HepG2 (cell line): ENCODE measurements around the gene TTBK1. TPM values are rescaled to one million over a fixed set of nuclear protein-coding genes. Genes with fewer than 3 reads are reported as not detected.

ENCODE experiments used
- ARID3A ChIP-seq: IDR thresholded peaks from 2 replicates; pipeline ENCODE4 v1.6.1; 2012; ENCODE audit warnings: low read depth, low read length, improper control_type of control experiment
- ARNTL ChIP-seq: sonication (generic); formaldehyde crosslinking; IDR thresholded peaks from 2 replicates; pipeline ENCODE4 v1.4.0; 2020; ENCODE audit warnings: mild to moderate bottlenecking, missing genetic modification reagents
- ATF4 ChIP-seq, 2 experiments: fragments of 450-650 bp in 1 of 2; sonication (generic) in 1 of 2; formaldehyde crosslinking; IDR thresholded peaks; 2 replicates each; pipeline versions ENCODE4 v1.5.0 to v1.8.0; 2020 to 2022; ENCODE audit warnings: mild to moderate bottlenecking in 1 of 2, missing genetic modification reagents in 1 of 2
- CERS6 ChIP-seq: sonication (generic); formaldehyde crosslinking; IDR thresholded peaks from 2 replicates; pipeline ENCODE4 v1.5.0; 2020; ENCODE audit warnings: missing genetic modification reagents
- HNRNPL ChIP-seq: fragments of 200-400 bp; formaldehyde crosslinking; IDR thresholded peaks from 2 replicates; pipeline ENCODE4 v1.6.1; 2017; ENCODE audit warnings: mild to moderate bottlenecking, low read depth, low read length
- LBX2 ChIP-seq: sonication (generic); formaldehyde crosslinking; IDR thresholded peaks from 2 replicates; pipeline ENCODE4 v1.5.0; 2020; ENCODE audit warnings: missing genetic modification reagents, mild to moderate bottlenecking, borderline replicate concordance
- MED1 ChIP-seq: sonication (generic); formaldehyde crosslinking; IDR thresholded peaks from 2 replicates; pipeline ENCODE4 v1.4.0; 2020; ENCODE audit warnings: missing genetic modification reagents
- MEF2D ChIP-seq: sonication (generic); formaldehyde crosslinking; IDR thresholded peaks from 2 replicates; pipeline ENCODE4 v1.5.1; 2020; ENCODE audit warnings: mild to moderate bottlenecking, missing genetic modification reagents
- PHF8 ChIP-seq: sonication (generic); formaldehyde crosslinking; IDR thresholded peaks from 2 replicates; pipeline ENCODE4 v1.5.0; 2020; ENCODE audit warnings: missing genetic modification reagents
- TBP ChIP-seq: sonication (generic); formaldehyde crosslinking; IDR thresholded peaks from 2 replicates; pipeline ENCODE4 v1.5.0; 2020; ENCODE audit warnings: missing genetic modification reagents
- TBX2 ChIP-seq: sonication (generic); formaldehyde crosslinking; IDR thresholded peaks from 2 replicates; pipeline ENCODE4 v1.5.0; 2020; ENCODE audit warnings: missing genetic modification reagents, mild to moderate bottlenecking, borderline replicate concordance
- TFAP4 ChIP-seq: sonication (generic); IDR thresholded peaks from 2 replicates; pipeline ENCODE4 v1.6.1; 2016; ENCODE audit warnings: low read depth, borderline replicate concordance
- THRA ChIP-seq: sonication (generic); formaldehyde crosslinking; IDR thresholded peaks from 2 replicates; pipeline ENCODE4 v1.4.0; 2020; ENCODE audit warnings: missing genetic modification reagents, borderline replicate concordance
- WIZ ChIP-seq: sonication (generic); formaldehyde crosslinking; IDR thresholded peaks from 2 replicates; pipeline ENCODE4 v1.5.1; 2020; ENCODE audit warnings: mild to moderate bottlenecking, missing genetic modification reagents
- ZMAT3 ChIP-seq: sonication (generic); formaldehyde crosslinking; conservative IDR thresholded peaks from 2 replicates; pipeline ENCODE4 v1.7.0; 2021; ENCODE audit warnings: missing genetic modification reagents
- ZNF33A ChIP-seq: sonication (generic); formaldehyde crosslinking; IDR thresholded peaks from 2 replicates; pipeline ENCODE4 v1.5.1; 2020; ENCODE audit warnings: missing genetic modification reagents, mild to moderate bottlenecking, moderate library complexity, borderline replicate concordance
- ZNF501 ChIP-seq: sonication (generic); formaldehyde crosslinking; IDR thresholded peaks from 2 replicates; pipeline ENCODE4 v1.5.1; 2020; ENCODE audit warnings: mild to moderate bottlenecking, moderate library complexity, missing genetic modification reagents
- ZNF879 ChIP-seq: sonication (generic); formaldehyde crosslinking; IDR thresholded peaks from 2 replicates; pipeline ENCODE4 v1.8.1; 2023; ENCODE audit warnings: missing genetic modification reagents
- polyA plus RNA-seq, 8 experiments: library from polyadenylated mRNA; depleted of rRNA in 3 of 8; stranded (reverse) in 7 of 8; unstranded in 1 of 8; fragments of >200 nt; fragmentation: Illumina TruSeq in 4 of 8; extraction: Trizol in 4 of 8; gene quantifications; 2 replicates each; pipeline versions ENCODE4 v1.2.1 to v1.2.3, GENCODE V29; 2011 to 2016; ENCODE audit warnings: low read depth in 4 of 8, missing spikeins in 1 of 8, mixed read lengths in 1 of 8; ENCODE audit not compliant: insufficient read depth in 1 of 8
- total RNA-seq, 5 experiments: library from RNA; depleted of rRNA; stranded (reverse); fragments of >200 nt; fragmentation: Illumina TruSeq; extraction: Trizol; gene quantifications; 2 replicates each; pipeline ENCODE4 v1.2.3, GENCODE V29; 2016; ENCODE audit warnings: low read depth in 1 of 5

Gene TTBK1
- total and polyA plus RNA-seq, 2 of the 13 experiments (the other 11 are each of a cell fraction or from before 2014, with no cell fraction given), result 0.24 to 0.33 TPM

GRCh38 chr6:43287717-43288679 is 44.7 kb downstream of the TTBK1 start (continued):
- peak; percentile 32 for TF ChIP-seq TBX2 (CRISPR knock-in tag)
- TF ChIP-seq LBX2 (CRISPR knock-in tag), result no peak
- TF ChIP-seq TFAP4, result no peak
- no peak for TF ChIP-seq ATF4 (CRISPR knock-in tag; IDR thresholded peaks at IDR 0.05)
- peak; percentile 14; the same call in 1 of the 2 replicates for TF ChIP-seq MED1 (CRISPR knock-in tag)
- TF ChIP-seq PHF8 (CRISPR knock-in tag), result 0 out of 2 replicates have a peak, but pooled peaks have one; percentile 8
- no peak for TF ChIP-seq ARID3A
- TF ChIP-seq ZNF33A (CRISPR knock-in tag), result no peak
- no peak for TF ChIP-seq CERS6 (CRISPR knock-in tag)
- no peak for TF ChIP-seq ZNF879 (CRISPR knock-in tag)
- TF ChIP-seq HNRNPL, result 0 out of 2 replicates have a peak, but pooled peaks have one; percentile 0
- TF ChIP-seq ARNTL (CRISPR knock-in tag), result 0 out of 2 replicates have a peak, but pooled peaks have one; percentile 19
- no peak for TF ChIP-seq THRA (CRISPR knock-in tag)
- no peak for TF ChIP-seq ZMAT3 (CRISPR knock-in tag)
- TF ChIP-seq WIZ (CRISPR knock-in tag), result 0 out of 2 replicates have a peak, but pooled peaks have one; percentile 8
- no peak for TF ChIP-seq TBP (CRISPR knock-in tag)
- TF ChIP-seq MEF2D, result 0 out of 2 replicates have a peak, but pooled peaks have one; percentile 17
- no peak for TF ChIP-seq ZNF501 (CRISPR knock-in tag)
